Measurements from ENCODE around the gene SLC17A6. TPM values are rescaled to one million over a fixed set of nuclear protein-coding genes. Genes with fewer than 3 reads are reported as not detected.

SLC17A6 gene
- total RNA-seq, 2 donors from 2014 or later = not detected

- no peak for DNase-seq
- Mint-ChIP-seq H3K27me3 (peaks cover 9% of the 10 kb centered on the region), H3K4me1 (no peaks in the 10 kb centered on the region), H3K36me3 (ENCODE audit: low read depth) (no peaks in the 10 kb centered on the region), H3K27ac (no peak overlapping the region), H3K4me3 (no peak overlapping the region)
- no peaks in the 10 kb centered on the region for H3K9me3 ChIP-seq (ENCODE audit: control insufficient read depth, low read length, poor library complexity, severe bottlenecking)
- ATAC-seq = no peak
Measured at GRCh38 chr11:22407921-22408320, 69.7 kb downstream of the SLC17A6 start.

GRCh38 chr11:22415476-22415875 lies 77.3 kb downstream of the SLC17A6 start:
- no peak for ATAC-seq
- no peak overlapping the region for H3K27ac Mint-ChIP-seq
- DNase-seq = no peak

GRCh38 chr11:22416462-22416861 lies 78.3 kb downstream of the SLC17A6 start:
- no peaks in the 10 kb centered on the region for H3K9me3 ChIP-seq (ENCODE audit: control insufficient read depth, low read length, poor library complexity, severe bottlenecking)
- no peak overlapping the region for H3K27ac Mint-ChIP-seq
- no peaks in the 10 kb centered on the region for H3K4me1 Mint-ChIP-seq
- DNase-seq = no peak
- ATAC-seq = no peak
- H3K36me3 Mint-ChIP-seq (ENCODE audit: low read depth) = no peaks in the 10 kb centered on the region
- no peak overlapping the region for H3K4me3 Mint-ChIP-seq
- H3K27me3 Mint-ChIP-seq = peaks cover 5% of the 10 kb centered on the region

More at GRCh38 chr11:22415476-22415875, 77.3 kb downstream of the SLC17A6 start:
- Mint-ChIP-seq H3K4me1 (no peaks in the 10 kb centered on the region), H3K36me3 (ENCODE audit: low read depth) (no peaks in the 10 kb centered on the region), H3K27me3 (no peaks in the 10 kb centered on the region), H3K4me3 (no peak overlapping the region)
- H3K9me3 ChIP-seq (ENCODE audit: control insufficient read depth, low read length, poor library complexity, severe bottlenecking) = no peaks in the 10 kb centered on the region

GRCh38 chr11:22426915-22427314 lies 88.7 kb downstream of the SLC17A6 start:
- H3K36me3 Mint-ChIP-seq (ENCODE audit: low read depth) = no peaks in the 10 kb centered on the region
- H3K4me3 Mint-ChIP-seq = no peak overlapping the region
- peaks cover 35% of the 10 kb centered on the region for H3K27me3 Mint-ChIP-seq
- no peaks in the 10 kb centered on the region for H3K9me3 ChIP-seq (ENCODE audit: control insufficient read depth, low read length, poor library complexity, severe bottlenecking)
- peaks cover 1% of the 10 kb centered on the region for H3K4me1 Mint-ChIP-seq
- H3K27ac Mint-ChIP-seq = no peak overlapping the region
- no peak for ATAC-seq
- no peak for DNase-seq

Other genes starting within 250 kb of the SLC17A6 start
- under 1 TPM in 1 of 2 donors, not detected in 1; 0.05 TPM for gene ANO5, start 145.3 kb upstream of the SLC17A6 start, total RNA-seq